NCI-H526 treated with DMSO at 0.1 percent for 48 hours (cell line): ENCODE results near the gene PRM1.

Source experiments
- DNase-seq: peaks from one replicate; lab custom pipeline; 2025; lab: John Stamatoyannopoulos, UW

PRM1 gene

DNA sequence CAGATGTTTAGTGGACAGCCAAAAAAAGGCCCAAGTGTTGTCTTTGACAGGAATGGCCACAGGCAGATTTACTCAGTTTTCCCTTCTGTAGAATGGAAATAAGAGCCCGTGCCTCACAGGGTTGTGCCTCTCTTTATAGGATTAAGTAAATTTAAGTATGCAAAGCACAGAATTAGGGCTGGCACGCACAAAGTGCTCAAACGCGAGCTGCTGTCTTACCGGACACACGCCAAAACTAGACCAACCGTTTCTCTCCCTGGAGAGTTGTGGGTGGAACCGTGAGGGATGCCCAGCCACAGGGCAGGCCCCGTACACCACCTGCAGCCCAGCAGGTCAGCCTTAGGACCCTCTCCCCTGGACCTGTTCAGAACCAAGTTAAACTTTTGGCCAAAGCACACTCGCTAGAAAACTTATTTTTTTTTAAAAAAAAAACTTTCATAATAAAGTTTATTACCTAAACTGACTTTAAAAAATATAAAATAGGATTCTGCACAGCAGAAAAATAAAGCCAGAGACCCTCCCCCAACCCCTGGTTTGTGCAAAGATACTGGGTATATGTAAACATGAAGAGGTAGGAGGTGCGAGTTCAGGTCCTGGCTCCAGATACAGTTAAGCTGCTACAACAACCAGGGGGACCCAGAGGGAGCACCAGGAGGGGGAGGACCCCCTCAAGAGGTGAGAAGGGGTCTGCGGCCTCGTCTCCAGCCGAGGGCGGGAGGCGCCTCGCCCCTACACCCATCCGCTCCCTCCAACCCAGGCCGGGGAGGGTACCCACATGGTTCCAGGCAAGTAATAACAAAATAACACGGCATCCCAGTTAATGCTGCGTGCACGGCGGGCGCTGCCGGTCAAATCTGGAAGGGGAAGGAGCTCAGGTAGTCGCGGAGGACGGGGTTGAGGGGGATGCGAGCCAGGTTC is 26.9 kb downstream of the PRM1 start:
- no peak for DNase-seq

DNA sequence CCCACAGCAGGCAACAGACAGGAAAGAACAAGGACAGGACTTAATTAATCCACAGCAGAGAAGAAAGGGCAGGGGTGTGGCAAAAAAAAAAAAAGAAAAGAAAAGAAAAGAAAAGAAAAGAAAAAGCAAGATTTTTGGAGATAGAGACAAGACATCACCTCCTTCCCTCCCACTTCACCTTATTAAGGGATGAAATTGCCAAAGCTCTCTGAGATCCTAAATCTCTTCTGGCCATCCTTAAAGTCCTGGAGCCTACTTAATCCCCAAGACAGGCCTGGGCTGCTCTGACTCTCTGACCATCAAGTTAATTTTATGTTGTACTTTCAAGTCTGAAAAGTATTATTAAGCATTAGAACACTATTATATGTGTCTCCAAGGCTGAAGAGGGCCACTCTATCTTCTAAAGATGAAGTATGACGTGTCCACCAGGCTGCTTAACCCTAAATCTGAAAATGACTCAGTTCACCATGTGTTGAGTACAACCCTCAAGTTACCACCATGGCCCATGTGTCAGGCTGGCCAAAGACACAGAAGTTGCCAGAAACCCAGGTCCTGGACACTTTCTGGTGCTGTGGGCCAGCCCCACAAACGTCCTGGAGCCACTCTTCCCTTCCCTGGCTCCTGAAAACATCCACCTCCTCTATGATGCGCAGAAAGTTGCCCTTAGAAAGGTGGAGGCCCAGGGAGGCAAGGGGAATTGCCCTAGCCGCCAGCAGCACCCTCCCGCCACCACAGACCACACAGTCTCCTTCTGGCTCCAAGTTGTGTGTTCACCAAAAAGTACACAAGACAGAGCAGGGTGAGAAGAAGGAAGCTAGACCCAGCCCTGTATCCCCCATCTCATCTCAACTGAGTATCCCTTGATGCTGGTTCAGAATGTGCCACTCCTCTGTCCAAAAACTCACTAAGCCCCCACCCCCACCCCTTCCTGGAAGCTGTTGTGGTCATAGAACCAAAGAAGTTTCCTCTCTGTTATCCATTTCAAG is 27.8 kb downstream of the PRM1 start:
- no peak for DNase-seq

DNA sequence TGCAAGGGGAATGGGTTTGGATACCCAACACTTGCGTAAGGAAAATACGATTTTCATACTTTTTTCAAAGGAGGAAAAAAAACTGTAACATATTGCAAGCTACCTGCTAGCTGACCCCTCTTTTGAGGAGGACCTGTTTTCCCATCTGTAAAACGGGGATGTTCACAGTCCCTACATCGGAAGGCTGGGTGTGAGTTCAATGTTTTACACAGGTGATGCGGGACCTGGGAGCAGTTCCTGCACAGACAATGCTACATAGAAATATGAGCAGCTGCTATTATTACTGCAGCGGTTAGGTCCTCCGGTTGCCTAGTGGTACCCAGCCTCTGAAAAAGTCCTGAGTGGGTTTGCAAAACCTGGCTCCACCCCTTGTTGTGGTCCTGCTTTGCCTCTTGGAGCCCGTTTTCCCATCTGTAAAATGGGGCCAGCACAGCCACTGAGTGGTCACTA is 28.6 kb downstream of the PRM1 start:
- DNase-seq, result no peak

DNA sequence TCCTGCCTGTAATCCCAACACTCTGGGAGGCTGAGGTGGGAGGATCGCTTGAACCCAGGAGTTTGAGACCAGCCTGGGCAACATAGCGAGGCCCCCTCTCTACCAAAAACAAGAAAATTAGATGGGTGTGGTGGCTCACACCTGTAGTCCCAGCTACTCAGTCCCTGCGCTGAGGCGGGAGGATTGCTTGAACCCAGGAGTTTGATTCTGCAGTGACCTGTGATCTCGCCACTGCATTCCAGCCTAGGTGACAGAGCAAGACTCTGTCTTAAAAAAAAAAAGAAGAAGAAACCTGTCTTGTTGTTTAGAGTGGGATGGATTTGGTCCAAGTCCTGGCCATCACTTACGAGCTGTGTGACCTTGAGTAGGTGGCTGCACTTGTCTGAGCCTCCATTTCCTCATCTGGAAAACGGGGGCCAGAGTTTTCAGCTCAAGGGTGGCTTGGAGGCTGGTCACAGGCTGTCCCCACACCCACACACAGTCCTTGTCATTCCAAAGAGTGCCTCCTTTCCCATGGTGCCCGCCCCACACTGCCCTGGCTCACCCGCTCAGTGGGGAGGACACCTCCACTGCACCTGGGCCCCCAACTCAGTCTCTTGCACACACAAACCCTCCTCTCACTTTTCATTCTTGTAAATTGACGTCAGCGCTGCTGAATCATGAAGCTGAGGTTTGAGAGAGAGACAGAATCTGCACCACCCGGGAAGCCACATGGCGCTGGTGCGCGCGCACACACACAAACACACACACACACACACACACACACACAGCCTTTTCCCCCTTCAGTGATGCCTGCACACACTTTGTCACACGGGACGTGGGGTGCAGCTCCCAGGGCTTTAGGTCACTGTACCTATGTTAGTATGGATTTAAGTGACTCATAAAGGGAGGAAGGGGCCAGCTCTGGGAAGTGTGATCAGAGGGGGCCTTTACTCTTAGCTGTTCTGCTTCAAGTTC is 29.3 kb downstream of the PRM1 start:
- no peak for DNase-seq

DNA sequence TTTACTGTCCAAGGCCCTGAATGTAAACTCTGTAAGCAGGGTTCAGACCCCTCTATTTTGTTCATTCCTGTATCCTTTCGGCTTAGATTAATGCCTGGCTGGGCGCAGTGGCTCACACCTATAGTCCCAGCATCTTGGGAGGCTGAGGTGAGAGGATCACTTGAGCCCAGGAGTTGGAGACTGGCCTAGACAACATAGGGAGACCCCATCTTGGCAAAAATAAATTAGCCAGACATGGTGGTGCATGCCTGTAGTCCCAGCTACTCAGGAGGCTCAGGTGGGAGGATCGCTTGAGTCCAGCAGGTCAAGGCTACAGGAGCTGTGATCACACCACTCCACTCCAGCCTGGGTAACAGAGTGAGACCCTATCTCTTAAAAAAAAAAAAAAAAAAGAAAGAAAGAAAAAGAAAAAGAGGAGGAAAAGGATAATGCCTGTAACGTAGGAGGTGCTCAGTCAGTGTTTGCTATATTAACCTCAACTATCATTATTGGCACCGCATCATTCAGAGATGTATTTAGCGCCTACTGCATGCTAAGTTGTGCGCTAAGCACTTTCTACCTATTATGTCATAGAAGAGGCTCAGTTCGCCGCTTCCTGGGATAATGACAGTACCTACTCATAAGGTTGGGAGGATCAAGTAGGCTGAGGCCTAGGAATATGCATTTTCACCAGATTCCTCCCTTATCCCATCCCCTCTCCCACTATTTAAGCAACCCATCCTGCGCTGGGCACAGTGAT is 30.2 kb downstream of the PRM1 start:
- no peak for DNase-seq

DNA sequence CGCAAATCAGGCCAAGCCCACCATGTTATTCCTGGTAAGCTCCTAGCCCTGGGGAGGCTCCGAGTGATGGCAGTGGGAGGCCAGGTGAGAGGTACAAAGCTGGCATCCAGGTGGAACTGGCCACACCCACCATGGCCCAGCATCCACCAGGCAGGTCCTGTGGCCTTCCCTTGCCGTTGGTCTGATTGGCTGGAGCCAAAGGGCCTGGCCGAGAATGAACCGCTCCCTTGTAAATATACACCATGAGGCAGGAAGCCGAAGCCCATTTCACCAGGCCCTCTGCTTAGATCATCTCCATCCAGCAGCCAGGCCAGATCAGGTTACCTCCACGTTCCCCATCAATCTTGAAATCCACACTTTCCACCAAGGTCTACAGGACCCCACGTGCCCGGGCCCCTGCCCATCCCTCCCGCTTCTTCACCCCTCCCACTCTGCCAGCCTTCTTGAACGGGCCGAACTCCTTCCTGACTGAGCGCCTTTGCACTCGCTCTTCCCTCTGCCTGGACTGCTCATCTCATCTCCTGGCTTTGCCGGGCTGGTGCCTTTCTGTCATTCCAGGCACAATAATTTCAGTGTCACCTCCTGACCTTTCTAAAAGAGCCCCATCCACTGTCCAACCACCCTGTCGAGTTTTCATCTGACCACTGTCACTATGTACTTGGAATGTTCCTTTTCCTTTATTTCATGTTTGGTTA is 30.9 kb downstream of the PRM1 start:
- DNase-seq, result no peak

DNA sequence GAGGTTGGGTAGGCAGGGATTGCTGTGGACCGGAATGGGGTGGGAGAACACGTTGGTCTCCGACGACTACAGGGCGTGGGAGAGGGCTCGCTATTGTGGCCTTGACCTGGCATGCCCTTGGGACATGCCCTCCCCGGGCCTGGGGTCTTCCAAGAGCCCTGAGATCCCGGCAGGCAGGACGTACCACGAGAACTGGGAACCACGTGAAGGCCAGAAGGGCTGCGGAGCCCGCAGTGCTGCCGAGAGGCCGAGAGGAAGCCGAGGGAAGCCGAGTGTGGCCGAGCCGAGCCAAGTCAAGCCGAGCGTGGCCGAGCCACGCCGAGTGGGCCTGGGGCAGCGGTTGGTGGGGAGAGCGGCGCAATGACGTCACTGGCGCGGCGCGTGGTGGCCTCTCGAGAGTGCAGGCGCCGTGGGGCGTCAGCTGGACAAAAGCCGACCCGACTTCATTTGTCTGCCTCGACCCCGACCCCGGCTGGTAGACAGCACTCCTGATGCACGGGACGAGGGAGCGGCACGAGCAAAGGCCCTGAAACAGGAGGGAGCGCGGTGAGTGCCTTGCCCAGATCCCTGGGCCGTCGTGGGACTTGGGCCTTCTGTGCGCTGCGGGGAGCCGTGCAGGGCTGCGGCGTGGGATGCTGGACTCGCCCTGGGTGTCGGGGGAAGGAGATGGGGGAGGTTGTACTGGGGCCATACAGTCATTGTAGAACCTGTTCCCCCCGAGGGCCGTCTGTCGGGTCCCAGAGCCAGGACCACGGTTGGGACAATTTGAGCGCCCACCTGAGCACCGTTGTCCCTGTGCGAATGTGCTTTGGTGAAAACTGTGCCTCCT is 31.7 kb downstream of the PRM1 start:
- DNase-seq, result no peak

DNA sequence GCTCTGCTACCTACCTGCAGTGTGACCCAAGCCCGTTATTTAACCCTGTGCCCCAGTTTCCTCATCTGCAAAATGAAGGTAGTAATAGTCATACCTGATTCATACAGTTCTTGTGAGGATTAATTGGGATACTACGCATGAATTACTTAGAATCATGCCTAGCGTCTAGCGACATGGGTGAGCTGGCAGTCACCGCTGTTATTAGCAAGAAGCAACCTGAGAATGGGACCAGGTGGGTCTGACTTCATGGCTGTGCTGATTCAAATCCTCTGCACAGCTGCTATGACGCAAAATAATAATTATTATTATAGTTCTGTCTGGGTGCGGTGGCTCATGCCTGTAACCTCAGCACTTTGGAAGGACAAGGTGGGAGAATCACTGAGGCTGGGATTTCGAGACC is 33.0 kb downstream of the PRM1 start:
- DNase-seq, result no peak

DNA sequence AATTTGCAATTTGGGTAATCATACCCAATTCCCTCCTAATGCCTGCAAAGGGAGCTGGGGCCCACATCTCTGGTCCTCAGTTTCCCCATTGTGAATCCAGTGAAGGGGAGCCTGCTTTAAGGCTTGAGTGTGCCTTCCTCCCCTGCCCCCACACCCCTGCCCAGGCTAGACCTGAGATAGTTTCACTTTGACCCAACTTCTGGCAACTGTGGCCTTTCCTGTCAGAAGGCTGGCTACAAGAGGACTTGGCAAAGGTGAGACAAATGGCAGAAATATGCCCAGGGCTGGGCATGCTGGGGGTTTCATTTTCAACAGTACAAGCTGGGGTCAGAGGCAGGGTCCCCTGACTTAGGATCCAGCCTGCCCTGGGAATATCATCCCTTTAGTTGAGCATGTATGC is 35.1 kb downstream of the PRM1 start:
- no peak for DNase-seq

DNA sequence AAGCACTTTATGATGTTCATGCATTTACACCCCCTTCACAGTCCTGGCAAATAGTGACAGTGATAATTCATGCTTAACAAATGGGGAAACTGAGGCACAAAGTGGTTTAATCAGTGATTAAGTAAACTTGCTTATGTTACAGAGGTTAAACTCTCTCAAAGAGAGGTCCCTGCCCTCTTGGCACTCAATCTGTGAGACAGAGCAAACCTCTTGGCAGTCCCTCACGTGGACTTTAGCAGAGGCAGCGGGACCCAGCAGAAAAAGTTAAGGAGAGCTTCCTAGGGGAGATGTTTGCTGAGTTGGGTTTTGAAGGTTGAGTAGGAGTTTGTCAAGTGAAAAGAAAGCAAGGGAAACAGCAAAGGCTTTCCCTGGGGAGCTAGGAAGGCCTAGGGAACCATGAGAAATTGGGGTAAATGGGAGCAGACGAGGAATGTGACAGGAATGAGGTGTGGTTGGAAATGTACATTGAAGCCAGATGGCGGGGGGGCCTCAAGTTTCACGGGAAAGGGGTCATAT is 35.9 kb downstream of the PRM1 start:
- no peak for DNase-seq

DNA sequence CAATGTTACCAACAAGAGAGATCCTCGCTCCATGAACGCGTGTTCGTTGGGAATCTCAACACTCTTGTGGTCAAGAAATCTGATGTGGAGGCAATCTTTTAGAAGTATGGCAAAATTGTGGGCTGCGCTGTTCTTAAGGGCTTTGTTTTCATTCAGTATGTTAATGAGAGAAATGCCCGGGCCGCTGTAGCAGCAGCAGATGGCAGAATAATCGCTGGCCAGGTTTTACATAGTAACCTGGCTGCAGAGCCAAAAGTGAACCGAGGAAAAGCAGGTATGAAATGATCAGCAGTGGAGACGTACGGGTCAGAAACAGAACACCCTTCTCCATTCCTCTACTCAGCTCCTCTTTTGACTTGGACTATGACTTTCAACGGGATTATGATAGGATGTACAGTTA is 38.5 kb downstream of the PRM1 start:
- DNase-seq, result peak; percentile 20

DNA sequence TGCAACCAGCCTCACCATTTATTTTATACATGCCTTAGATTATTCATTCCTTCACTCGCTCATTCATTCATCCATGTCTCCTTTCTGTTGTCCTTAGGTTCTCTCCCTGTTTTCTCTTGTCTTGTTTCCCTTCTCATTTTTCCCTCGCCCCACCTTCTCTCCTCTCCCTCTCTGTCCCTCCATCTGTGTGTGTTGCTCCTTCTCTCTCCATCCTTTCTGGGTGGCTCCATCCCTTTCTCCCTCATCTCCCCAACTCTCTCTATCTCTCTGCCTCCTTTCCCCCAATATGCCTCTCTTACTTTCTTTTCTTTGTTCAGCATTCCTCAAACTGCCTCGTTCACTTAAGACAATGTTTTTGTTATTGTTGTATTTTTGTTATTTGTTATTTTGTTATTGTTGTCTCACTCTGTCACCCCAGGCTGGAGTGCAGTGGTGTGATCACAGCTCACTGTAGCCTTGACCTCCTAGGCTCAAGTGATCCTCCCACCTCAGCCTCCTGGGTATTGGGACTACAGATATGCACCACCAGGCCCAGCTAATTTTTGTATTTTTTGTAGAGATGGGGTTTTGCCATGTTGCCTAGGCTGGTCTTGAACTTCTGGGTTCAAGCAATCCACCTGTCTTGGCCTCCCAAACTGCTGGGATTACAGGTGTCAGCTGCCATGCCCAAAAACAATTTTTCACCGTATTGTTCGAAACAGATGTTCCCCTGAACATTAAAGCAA is 39.5 kb downstream of the PRM1 start:
- DNase-seq, result no peak

DNA sequence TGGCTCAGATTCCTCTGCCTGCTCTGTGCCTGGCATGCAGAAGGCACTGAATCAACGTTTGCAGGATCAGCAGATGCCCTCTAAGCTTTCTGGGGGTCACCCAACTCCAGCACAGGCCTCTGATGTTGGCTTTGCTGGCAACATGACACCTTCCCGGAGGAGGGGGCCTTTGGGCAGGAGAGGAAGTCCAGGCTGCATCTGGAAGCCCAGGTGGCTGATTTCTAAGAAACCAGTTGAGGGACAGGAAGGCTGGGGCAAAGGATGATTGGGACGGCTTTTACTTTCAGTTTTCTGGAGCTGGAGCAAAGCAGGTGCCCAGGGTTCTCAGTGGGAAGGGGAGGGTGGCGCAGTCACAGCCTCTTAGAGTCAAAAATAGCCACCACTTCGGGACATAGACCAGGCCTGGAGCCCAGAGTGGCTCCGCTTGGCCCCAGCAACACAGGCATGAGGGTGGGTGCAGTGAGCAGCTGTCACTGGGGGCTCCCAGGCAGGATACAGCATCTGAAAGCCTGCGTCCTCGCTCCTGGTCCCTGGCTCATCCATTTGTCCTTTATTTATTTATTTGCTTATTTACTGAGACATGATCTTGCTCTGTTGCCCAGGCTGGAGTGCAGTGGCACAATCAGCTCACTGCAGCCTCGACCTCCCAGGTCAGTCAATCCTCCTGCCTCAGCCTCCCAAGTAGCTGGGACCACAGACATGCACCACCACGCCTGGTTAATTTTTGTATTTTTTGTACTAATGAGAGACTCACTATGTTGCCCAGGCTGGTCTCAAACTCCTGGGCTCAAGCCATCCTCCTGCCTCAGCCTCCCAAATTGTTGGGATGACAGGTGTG is 40.3 kb downstream of the PRM1 start:
- DNase-seq, result no peak

DNA sequence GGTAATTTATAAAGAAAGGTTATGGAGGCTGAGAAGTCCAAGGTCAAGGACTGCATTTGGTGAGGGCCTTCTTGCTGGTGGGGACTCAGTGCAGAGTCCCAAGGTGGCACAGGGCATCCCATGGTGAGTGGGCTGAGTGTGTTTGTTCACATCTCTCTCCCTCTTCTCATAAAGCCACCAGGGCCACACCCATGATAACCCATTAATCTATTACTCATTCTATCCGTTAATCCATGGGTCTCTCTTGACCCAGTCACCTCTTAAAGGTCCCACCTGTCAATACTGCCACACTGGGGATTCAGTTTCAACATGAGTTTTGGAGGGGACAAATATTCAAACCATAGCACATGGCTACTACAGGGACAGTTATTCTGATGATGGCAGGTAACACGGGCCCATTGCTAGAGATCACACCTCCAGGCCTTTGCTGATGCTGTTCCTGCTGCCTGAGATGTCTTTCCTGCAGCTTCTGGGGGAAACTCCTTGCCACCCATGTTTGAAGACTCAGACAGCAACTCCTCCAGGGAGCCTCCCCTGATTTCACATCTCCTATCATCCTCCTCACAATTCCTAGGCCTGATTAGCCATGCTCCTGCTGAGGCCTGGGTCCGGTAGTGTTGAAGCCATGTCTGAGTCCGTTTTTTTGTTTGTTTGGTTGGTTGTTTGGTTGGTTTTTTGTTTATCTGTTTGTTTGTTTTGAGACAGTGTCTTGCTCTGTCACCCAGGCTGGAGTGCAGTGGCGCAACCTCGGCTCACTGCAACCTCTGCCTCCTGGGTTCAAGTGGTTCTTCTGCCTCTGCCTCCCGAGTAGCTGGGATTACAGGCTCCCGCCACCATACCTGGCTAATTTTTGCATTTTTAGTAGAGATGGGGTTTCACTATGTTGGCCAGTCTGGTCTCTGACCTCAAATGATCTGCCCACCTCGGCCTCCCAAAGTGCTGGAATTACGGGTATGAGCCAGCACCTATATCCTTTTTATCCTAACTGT is 41.2 kb downstream of the PRM1 start:
- no peak for DNase-seq

DNA sequence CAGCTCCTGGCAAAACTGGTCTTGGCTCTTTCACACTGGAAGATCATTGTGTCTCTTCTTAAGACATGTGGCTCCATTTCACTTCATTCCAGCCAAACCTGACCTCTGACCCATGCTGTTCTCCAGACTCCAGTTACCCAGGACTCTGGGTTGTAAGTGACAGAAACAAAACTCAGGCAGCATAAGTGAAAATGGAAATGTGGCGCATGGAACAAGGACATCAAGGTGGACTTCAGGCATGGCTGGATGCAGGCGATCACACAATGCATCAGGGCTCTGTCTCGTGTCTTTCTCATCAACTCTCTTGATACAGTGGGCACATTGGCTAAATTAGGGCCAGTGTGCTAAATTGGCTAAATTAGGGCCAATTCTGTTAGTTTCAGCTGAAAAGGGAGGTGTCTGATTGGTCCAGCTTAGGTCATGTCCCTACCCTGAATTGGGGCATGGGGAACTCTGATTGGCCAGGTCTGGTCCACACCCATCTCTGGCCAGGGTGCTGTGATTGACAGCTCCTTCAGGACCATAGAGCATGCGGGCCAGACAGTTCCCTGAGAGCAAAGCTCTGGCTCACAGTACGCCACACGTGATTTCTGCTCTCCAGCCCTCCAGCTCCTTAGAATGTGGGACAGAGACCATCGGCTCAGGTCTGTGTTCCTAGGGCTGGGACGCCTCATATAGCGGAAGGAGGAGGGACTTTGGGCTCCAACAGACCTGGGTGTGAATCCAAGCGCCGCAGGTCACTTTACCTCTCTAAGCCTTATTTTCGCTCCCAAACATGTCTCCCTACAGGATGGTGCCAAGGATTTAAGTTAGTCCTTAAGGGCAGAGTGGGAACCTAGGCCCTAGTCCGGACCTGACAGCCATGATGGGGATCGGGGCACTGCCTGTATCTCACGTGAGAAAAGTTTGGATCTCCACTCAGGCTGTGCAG is 42.6 kb downstream of the PRM1 start:
- no peak for DNase-seq
